ENCODE data around the gene CPT1B.

- TF ChIP-seq POLR2AphosphoS5 (IDR thresholded peaks at IDR 0.05; ENCODE audit: low read depth, low read length) (no peak), POLR2A (IDR thresholded peaks at IDR 0.05; ENCODE audit: low read depth, low read length) (no peak), TAF1 (IDR thresholded peaks at IDR 0.05; ENCODE audit: low read depth, low read length) (no peak)
Observed at GRCh38 chr22:50600967-50601668, 22.9 kb upstream of the CPT1B start.
